Raji (cell line): ENCODE results near the gene LAX1.
A peak's percentile ranks its signal among the peaks of the same experiment; 100 is the strongest.

Experiments used
- POLR2A ChIP-seq: IDR thresholded peaks from 2 replicates; pipeline ENCODE4 v1.6.1; 2011; ENCODE audit warnings: low read depth, low read length, control low read depth; ENCODE audit not compliant: insufficient read depth

LAX1 gene

GRCh38 chr1:203764105-203765028, 616 bp upstream of the LAX1 start:
- no peak for TF ChIP-seq POLR2A

GRCh38 chr1:203768256-203768655, 3.3 kb downstream of the LAX1 start:
- TF ChIP-seq POLR2A, result no peak

GRCh38 chr1:203769505-203770343, 4.7 kb downstream of the LAX1 start:
- TF ChIP-seq POLR2A, result no peak

- no peak for TF ChIP-seq POLR2A
Observed at GRCh38 chr1:203771901-203772301, 6.9 kb downstream of the LAX1 start.

- no peak for TF ChIP-seq POLR2A
Observed at GRCh38 chr1:203772836-203773235, 7.9 kb downstream of the LAX1 start.

- no peak for TF ChIP-seq POLR2A
Observed at GRCh38 chr1:203776636-203777035, 11.7 kb downstream of the LAX1 start.

- TF ChIP-seq POLR2A, result no peak
Observed at GRCh38 chr1:203777596-203777995, 12.6 kb downstream of the LAX1 start.

GRCh38 chr1:203778146-203778545, 13.2 kb downstream of the LAX1 start:
- no peak for TF ChIP-seq POLR2A

GRCh38 chr1:203778789-203779188, 13.8 kb downstream of the LAX1 start:
- no peak for TF ChIP-seq POLR2A

GRCh38 chr1:203781962-203782361, 17.0 kb downstream of the LAX1 start:
- no peak for TF ChIP-seq POLR2A

- TF ChIP-seq POLR2A, result no peak
Observed at GRCh38 chr1:203789966-203790365, 25.0 kb downstream of the LAX1 start.

- no peak for TF ChIP-seq POLR2A
Observed at GRCh38 chr1:203791498-203791897, 26.5 kb downstream of the LAX1 start.

GRCh38 chr1:203792486-203792885, 27.5 kb downstream of the LAX1 start:
- TF ChIP-seq POLR2A, result no peak

GRCh38 chr1:203794764-203795440, 29.9 kb downstream of the LAX1 start:
- TF ChIP-seq POLR2A, result no peak

- TF ChIP-seq POLR2A, result peak; percentile 67
Observed at GRCh38 chr1:203795441-203796235, 30.7 kb downstream of the LAX1 start, which contains the start of the genes ZBED6 and ZC3H11A. Gene ZBED6, plus strand, starts transcription at chr1:203795623. Its CDS starts 1,900 bp downstream, at chr1:203797523. Gene ZC3H11A, plus strand, starts transcription at chr1:203795623. Its CDS starts 21,448 bp downstream, at chr1:203817071.

GRCh38 chr1:203796236-203796605, 31.2 kb downstream of the LAX1 start:
- TF ChIP-seq POLR2A, result no peak
